Breast epithelium (tissue), 3 donors: Measurements from ENCODE around the gene DLK1.

Source experiments
- POLR2A ChIP-seq: fragments of 450-650 bp; IDR thresholded peaks from one replicate; pipeline ENCODE4 v1.6.1; 2016; ENCODE audit warnings: antibody characterized with exemption, mild to moderate bottlenecking, moderate library complexity
- TF ChIP-seq, protein P1 (sequence below), 3 donors: fragments of 450-650 bp; IDR thresholded peaks; one replicate each; pipeline ENCODE4 v1.5.1; 2016 to 2017; ENCODE audit warnings: antibody characterized with exemption in 3 of 3, mild to moderate bottlenecking in 3 of 3, moderate library complexity in 3 of 3

DNA sequence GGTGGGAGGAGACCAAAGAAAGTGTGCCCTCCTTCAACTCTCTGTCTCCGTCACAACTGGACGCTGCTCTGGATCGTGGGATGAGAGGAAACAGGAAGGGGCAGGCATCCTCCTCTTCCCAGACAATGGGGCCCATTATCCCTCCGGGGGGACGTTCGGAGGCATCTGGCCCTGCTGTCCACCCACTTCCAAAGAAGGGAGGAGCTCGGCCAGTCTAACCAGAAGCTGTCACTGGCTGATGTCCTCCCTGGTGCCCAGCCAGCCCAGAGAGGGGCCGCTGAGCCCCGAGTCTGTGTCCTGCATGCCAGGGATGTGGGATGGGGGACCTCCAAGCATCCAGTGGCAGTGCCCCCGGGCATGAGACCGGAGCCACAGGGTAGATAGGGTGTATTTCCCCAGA is 59.4 kb downstream of the DLK1 start:
- TF ChIP-seq, protein P1, sequence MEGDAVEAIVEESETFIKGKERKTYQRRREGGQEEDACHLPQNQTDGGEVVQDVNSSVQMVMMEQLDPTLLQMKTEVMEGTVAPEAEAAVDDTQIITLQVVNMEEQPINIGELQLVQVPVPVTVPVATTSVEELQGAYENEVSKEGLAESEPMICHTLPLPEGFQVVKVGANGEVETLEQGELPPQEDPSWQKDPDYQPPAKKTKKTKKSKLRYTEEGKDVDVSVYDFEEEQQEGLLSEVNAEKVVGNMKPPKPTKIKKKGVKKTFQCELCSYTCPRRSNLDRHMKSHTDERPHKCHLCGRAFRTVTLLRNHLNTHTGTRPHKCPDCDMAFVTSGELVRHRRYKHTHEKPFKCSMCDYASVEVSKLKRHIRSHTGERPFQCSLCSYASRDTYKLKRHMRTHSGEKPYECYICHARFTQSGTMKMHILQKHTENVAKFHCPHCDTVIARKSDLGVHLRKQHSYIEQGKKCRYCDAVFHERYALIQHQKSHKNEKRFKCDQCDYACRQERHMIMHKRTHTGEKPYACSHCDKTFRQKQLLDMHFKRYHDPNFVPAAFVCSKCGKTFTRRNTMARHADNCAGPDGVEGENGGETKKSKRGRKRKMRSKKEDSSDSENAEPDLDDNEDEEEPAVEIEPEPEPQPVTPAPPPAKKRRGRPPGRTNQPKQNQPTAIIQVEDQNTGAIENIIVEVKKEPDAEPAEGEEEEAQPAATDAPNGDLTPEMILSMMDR (IDR thresholded peaks at IDR 0.05), result no peak
- no peak for TF ChIP-seq POLR2A
